Uterus (tissue), 2 donors: ENCODE data around the gene C19orf67.

Experiments
- POLR2A ChIP-seq, 2 donors: fragments of 450-650 bp; IDR thresholded peaks; one replicate each; pipeline ENCODE4 v1.6.1; 2016; ENCODE audit warnings: antibody characterized with exemption in 2 of 2, mild to moderate bottlenecking in 1 of 2, moderate library complexity in 1 of 2
- TF ChIP-seq, protein P1 (sequence below), 4 experiments: fragments of 200-600 bp in 2 of 4; fragments of 450-650 bp in 2 of 4; sonication (generic) in 2 of 4; IDR thresholded peaks; one replicate each; pipeline ENCODE4 v1.5.1; 2016 to 2019; ENCODE audit warnings: antibody characterized with exemption in 4 of 4, mild to moderate bottlenecking in 2 of 4, moderate library complexity in 1 of 4

DNA sequence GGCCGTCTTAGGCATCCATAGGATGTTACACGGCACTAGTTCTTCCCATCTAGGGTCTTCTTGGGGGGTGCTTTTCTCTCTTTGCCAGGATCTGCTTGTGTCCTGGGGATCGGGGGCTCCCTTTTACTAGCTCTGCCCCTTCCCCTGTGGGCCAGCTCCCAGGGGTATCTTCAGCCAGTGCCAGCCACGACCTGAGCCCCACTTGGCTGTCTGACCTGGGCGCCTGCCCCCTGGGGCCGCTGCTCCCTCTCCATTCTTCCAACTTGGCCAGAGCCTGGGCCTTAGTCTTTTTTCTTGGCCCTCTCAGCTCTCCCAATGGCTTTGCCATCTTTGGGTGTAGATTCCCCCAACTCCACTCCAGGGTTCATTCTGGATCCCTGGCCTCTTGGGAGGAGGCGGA lies 28.9 kb upstream of the C19orf67 start:
- TF ChIP-seq, protein P1, sequence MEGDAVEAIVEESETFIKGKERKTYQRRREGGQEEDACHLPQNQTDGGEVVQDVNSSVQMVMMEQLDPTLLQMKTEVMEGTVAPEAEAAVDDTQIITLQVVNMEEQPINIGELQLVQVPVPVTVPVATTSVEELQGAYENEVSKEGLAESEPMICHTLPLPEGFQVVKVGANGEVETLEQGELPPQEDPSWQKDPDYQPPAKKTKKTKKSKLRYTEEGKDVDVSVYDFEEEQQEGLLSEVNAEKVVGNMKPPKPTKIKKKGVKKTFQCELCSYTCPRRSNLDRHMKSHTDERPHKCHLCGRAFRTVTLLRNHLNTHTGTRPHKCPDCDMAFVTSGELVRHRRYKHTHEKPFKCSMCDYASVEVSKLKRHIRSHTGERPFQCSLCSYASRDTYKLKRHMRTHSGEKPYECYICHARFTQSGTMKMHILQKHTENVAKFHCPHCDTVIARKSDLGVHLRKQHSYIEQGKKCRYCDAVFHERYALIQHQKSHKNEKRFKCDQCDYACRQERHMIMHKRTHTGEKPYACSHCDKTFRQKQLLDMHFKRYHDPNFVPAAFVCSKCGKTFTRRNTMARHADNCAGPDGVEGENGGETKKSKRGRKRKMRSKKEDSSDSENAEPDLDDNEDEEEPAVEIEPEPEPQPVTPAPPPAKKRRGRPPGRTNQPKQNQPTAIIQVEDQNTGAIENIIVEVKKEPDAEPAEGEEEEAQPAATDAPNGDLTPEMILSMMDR (IDR thresholded peaks at IDR 0.05): no peak
- no peak for TF ChIP-seq POLR2A (IDR thresholded peaks at IDR 0.05)
